Measurements from ENCODE around the gene RUNX2.
"Not testable (repeated sequence)": the region's sequence is repeated elsewhere in the genome, so short reads cannot be mapped to it uniquely, and the experiment has no call there.

The RUNX2 gene

GRCh38 chr6:45658400-45658799 is 330.3 kb downstream of the RUNX2 start:
- FAIRE-seq (no peak), DNase-seq (ENCODE audit: insufficient read length, low spot score) (no peak)

- DNase-seq (ENCODE audit: insufficient read length, low spot score) = no peak
- FAIRE-seq = no peak
Measured at GRCh38 chr6:45658958-45659357, 330.8 kb downstream of the RUNX2 start.

- no peak for DNase-seq (ENCODE audit: insufficient read length, low spot score)
- no peak for FAIRE-seq
Measured at GRCh38 chr6:45661661-45662060, 333.5 kb downstream of the RUNX2 start.

GRCh38 chr6:45663251-45664221 is 335.4 kb downstream of the RUNX2 start:
- DNase-seq (ENCODE audit: insufficient read length, low spot score) (no peak), FAIRE-seq (no peak)

- DNase-seq (ENCODE audit: insufficient read length, low spot score) = no peak
- FAIRE-seq = no peak
Measured at GRCh38 chr6:45664707-45665106, 336.6 kb downstream of the RUNX2 start.

GRCh38 chr6:45665859-45666258 is 337.7 kb downstream of the RUNX2 start:
- FAIRE-seq (no peak), DNase-seq (ENCODE audit: insufficient read length, low spot score) (no peak)

- no peak for FAIRE-seq
Measured at GRCh38 chr6:45666846-45667245, 338.7 kb downstream of the RUNX2 start.

GRCh38 chr6:45667300-45667699 is 339.2 kb downstream of the RUNX2 start:
- no peak for FAIRE-seq
- DNase-seq (ENCODE audit: insufficient read length, low spot score) = no peak

More at GRCh38 chr6:45666846-45667245, 338.7 kb downstream of the RUNX2 start:
- no peak for DNase-seq (ENCODE audit: insufficient read length, low spot score)

- FAIRE-seq (no peak), DNase-seq (ENCODE audit: insufficient read length, low spot score) (no peak)
Measured at GRCh38 chr6:45667766-45668165, 339.6 kb downstream of the RUNX2 start.

- no peak for DNase-seq (ENCODE audit: insufficient read length, low spot score)
- FAIRE-seq = no peak
Measured at GRCh38 chr6:45668705-45669104, 340.6 kb downstream of the RUNX2 start.

- not testable (repeated sequence) for DNase-seq (ENCODE audit: insufficient read length, low spot score); FAIRE-seq
Measured at GRCh38 chr6:45673167-45673566, 345.0 kb downstream of the RUNX2 start.

GRCh38 chr6:45675166-45675565 is 347.0 kb downstream of the RUNX2 start:
- not testable (repeated sequence) for FAIRE-seq

GRCh38 chr6:45675634-45676033 is 347.5 kb downstream of the RUNX2 start:
- no peak for FAIRE-seq
- DNase-seq (ENCODE audit: insufficient read length, low spot score) = no peak

More at GRCh38 chr6:45675166-45675565, 347.0 kb downstream of the RUNX2 start:
- DNase-seq (ENCODE audit: insufficient read length, low spot score) = not testable (repeated sequence)

GRCh38 chr6:45676380-45676779 is 348.2 kb downstream of the RUNX2 start:
- FAIRE-seq (no peak), DNase-seq (ENCODE audit: insufficient read length, low spot score) (no peak)

GRCh38 chr6:45677381-45678284 is 349.5 kb downstream of the RUNX2 start:
- FAIRE-seq = no peak
- no peak for DNase-seq (ENCODE audit: insufficient read length, low spot score)

GRCh38 chr6:45678285-45678607 is 350.1 kb downstream of the RUNX2 start:
- FAIRE-seq = no peak
- no peak for DNase-seq (ENCODE audit: insufficient read length, low spot score)

GRCh38 chr6:45679163-45679562 is 351.0 kb downstream of the RUNX2 start:
- FAIRE-seq (no peak), DNase-seq (ENCODE audit: insufficient read length, low spot score) (no peak)

GRCh38 chr6:45679631-45680030 is 351.5 kb downstream of the RUNX2 start:
- DNase-seq (ENCODE audit: insufficient read length, low spot score) (no peak), FAIRE-seq (no peak)

- DNase-seq (ENCODE audit: insufficient read length, low spot score) (no peak), FAIRE-seq (no peak)
Measured at GRCh38 chr6:45681860-45682511, 353.9 kb downstream of the RUNX2 start.

- no peak for FAIRE-seq
Measured at GRCh38 chr6:45684476-45684875, 356.3 kb downstream of the RUNX2 start.

GRCh38 chr6:45685076-45685475 is 356.9 kb downstream of the RUNX2 start:
- no peak for DNase-seq (ENCODE audit: insufficient read length, low spot score)
- FAIRE-seq = no peak

More at GRCh38 chr6:45684476-45684875, 356.3 kb downstream of the RUNX2 start:
- no peak for DNase-seq (ENCODE audit: insufficient read length, low spot score)
